Measurements from ENCODE around the gene SOCS2.

SOCS2 gene

GRCh38 chr12:93567174-93567573 is 5.3 kb upstream of the SOCS2 start:
- no peak for DNase-seq (ENCODE audit: low read depth)

GRCh38 chr12:93568091-93568490 is 4.4 kb upstream of the SOCS2 start:
- no peak for DNase-seq (ENCODE audit: low read depth)

- no peak for DNase-seq (ENCODE audit: low read depth)
These were observed 3.2 kb upstream of the SOCS2 start for GRCh38 chr12:93569301-93569655.

- DNase-seq (ENCODE audit: low read depth): peak; percentile 64
These were observed 2.6 kb upstream of the SOCS2 start for GRCh38 chr12:93569656-93570551.

GRCh38 chr12:93570552-93571364 is 1.7 kb upstream of the SOCS2 start:
- DNase-seq (ENCODE audit: low read depth): peak; percentile 83

GRCh38 chr12:93571365-93571924 is 1.0 kb upstream of the SOCS2 start:
- peak; percentile 39 for DNase-seq (ENCODE audit: low read depth)

GRCh38 chr12:93572712-93573551 is 457 bp downstream of the SOCS2 start:
- no peak for DNase-seq (ENCODE audit: low read depth)

- no peak for DNase-seq (ENCODE audit: low read depth)
These were observed 1.2 kb downstream of the SOCS2 start for GRCh38 chr12:93573552-93574223.

- no peak for DNase-seq (ENCODE audit: low read depth)
These were observed 4.7 kb downstream of the SOCS2 start for GRCh38 chr12:93577222-93577621.

- DNase-seq (ENCODE audit: low read depth): no peak
These were observed 5.7 kb downstream of the SOCS2 start for GRCh38 chr12:93578221-93578620.

- no peak for DNase-seq (ENCODE audit: low read depth)
These were observed 8.2 kb downstream of the SOCS2 start for GRCh38 chr12:93580682-93581081.

GRCh38 chr12:93581370-93581769 is 8.9 kb downstream of the SOCS2 start:
- no peak for DNase-seq (ENCODE audit: low read depth)

- DNase-seq (ENCODE audit: low read depth): no peak
These were observed 9.9 kb downstream of the SOCS2 start for GRCh38 chr12:93582351-93582750.

GRCh38 chr12:93583627-93584392 is 11.3 kb downstream of the SOCS2 start:
- no peak for DNase-seq (ENCODE audit: low read depth)

GRCh38 chr12:93585247-93585646 is 12.8 kb downstream of the SOCS2 start:
- no peak for DNase-seq (ENCODE audit: low read depth)

- DNase-seq (ENCODE audit: low read depth): no peak
These were observed 15.1 kb downstream of the SOCS2 start for GRCh38 chr12:93587611-93588010.

- DNase-seq (ENCODE audit: low read depth): no peak
These were observed 16.6 kb downstream of the SOCS2 start for GRCh38 chr12:93589081-93589480.

GRCh38 chr12:93591137-93591868 is 18.8 kb downstream of the SOCS2 start:
- DNase-seq (ENCODE audit: low read depth): no peak

- no peak for DNase-seq (ENCODE audit: low read depth)
These were observed 20.3 kb downstream of the SOCS2 start for GRCh38 chr12:93592641-93593406.
